ENCODE measurements around the gene GLRB. TPM values are rescaled to one million over a fixed set of nuclear protein-coding genes. Genes with fewer than 3 reads are reported as not detected.

Gene GLRB
- total RNA-seq, 1 experiment from 2014 or later: 0.70 TPM

DNA sequence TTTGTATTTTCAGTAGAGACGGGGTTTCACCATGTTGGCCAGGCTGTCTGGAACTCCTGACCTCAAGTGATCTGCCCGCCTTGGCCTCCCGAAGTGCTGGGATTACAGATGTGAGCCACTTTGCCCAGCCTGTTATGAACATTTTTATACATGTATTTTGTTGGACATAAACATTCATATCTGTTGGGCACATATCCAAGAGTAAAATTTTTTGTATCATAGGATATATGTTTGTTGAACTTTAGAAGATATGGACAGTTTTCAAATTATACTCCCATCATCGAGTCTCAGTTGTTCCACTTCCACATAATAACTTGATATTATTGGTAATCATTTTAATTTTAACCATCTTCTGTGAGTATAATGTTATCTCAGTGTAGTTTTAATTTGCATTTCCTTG lies 23.6 kb downstream of the GLRB start:
- H2BK12ac ChIP-seq (ENCODE audit: insufficient read length, low read depth, low read length): no peak overlapping the region
- H2AFZ ChIP-seq (ENCODE audit: low read length): no peak overlapping the region
- H3K27ac ChIP-seq (ENCODE audit: insufficient read length, low read depth, low read length): no peak overlapping the region
- H2BK120ac ChIP-seq (ENCODE audit: low read depth, low read length, poor library complexity, severe bottlenecking): no peak overlapping the region
- H4K5ac ChIP-seq (ENCODE audit: insufficient read length, low read depth, low read length): no peak overlapping the region
- DNase-seq: no peak
- no peak overlapping the region for H3K4me3 Mint-ChIP-seq
- no peaks in the 10 kb centered on the region for H3K4me1 ChIP-seq (ENCODE audit: insufficient read depth, low read length)
- H2BK15ac ChIP-seq (ENCODE audit: low read depth, low read length): no peak overlapping the region
- no peak overlapping the region for H2BK20ac ChIP-seq (ENCODE audit: low read depth, low read length, poor library complexity, severe bottlenecking)
- H3K79me1 ChIP-seq (ENCODE audit: insufficient read depth, low read depth, low read length, poor library complexity, severe bottlenecking): no peaks in the 10 kb centered on the region
- WGBS (ENCODE audit: extremely low coverage, insufficient read length, low lambda C conversion rate): no CpG with 5 or more reads among the region's 4 CpGs
- no peaks in the 10 kb centered on the region for H3K9me3 ChIP-seq (ENCODE audit: control insufficient read depth, low read depth, low read length)
- no peaks in the 10 kb centered on the region; the same call in 1 of the 2 replicates for H3K27me3 Mint-ChIP-seq (ENCODE audit: low read depth)
- H3K18ac ChIP-seq (ENCODE audit: insufficient read length, low read depth, low read length): no peak overlapping the region
- H2BK5ac ChIP-seq (ENCODE audit: insufficient read length, low read length): no peak overlapping the region
- H4K91ac ChIP-seq (ENCODE audit: insufficient read length, low read depth, low read length): no peak overlapping the region
- TF ChIP-seq, protein P1, sequence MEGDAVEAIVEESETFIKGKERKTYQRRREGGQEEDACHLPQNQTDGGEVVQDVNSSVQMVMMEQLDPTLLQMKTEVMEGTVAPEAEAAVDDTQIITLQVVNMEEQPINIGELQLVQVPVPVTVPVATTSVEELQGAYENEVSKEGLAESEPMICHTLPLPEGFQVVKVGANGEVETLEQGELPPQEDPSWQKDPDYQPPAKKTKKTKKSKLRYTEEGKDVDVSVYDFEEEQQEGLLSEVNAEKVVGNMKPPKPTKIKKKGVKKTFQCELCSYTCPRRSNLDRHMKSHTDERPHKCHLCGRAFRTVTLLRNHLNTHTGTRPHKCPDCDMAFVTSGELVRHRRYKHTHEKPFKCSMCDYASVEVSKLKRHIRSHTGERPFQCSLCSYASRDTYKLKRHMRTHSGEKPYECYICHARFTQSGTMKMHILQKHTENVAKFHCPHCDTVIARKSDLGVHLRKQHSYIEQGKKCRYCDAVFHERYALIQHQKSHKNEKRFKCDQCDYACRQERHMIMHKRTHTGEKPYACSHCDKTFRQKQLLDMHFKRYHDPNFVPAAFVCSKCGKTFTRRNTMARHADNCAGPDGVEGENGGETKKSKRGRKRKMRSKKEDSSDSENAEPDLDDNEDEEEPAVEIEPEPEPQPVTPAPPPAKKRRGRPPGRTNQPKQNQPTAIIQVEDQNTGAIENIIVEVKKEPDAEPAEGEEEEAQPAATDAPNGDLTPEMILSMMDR (conservative IDR thresholded peaks at IDR 0.05): no peak
- H3K23me2 ChIP-seq (ENCODE audit: insufficient read length, low read depth, low read length, poor library complexity, severe bottlenecking): no peaks in the 10 kb centered on the region
- H3K27me3 ChIP-seq (ENCODE audit: insufficient read depth, low read length): no peaks in the 10 kb centered on the region
- no peak overlapping the region for H3K4ac ChIP-seq (ENCODE audit: low read depth, low read length)
- no peak overlapping the region for H3T11ph ChIP-seq (ENCODE audit: low read length)
- H4K8ac ChIP-seq (replicated peaks; ENCODE audit: insufficient read length, low read depth, low read length): no peak overlapping the region
- no peak overlapping the region for H2AK5ac ChIP-seq (ENCODE audit: insufficient read length, low read length)
- no peaks in the 10 kb centered on the region for H3K36me3 Mint-ChIP-seq (ENCODE audit: insufficient read depth in 1 of 3, low read depth in 3 of 3)
- H3K9me3 Mint-ChIP-seq: no peaks in the 10 kb centered on the region
- H3K23ac ChIP-seq (ENCODE audit: insufficient read length, low read depth, low read length): no peak overlapping the region
- no peak overlapping the region for H3K4me2 ChIP-seq (ENCODE audit: insufficient read depth, insufficient read length, low read length)
- no peak overlapping the region for H3K56ac ChIP-seq (ENCODE audit: insufficient read length, low read depth, low read length)
- no peak overlapping the region for H3K27ac Mint-ChIP-seq
- H3K79me2 ChIP-seq (ENCODE audit: insufficient read depth, low read length): no peaks in the 10 kb centered on the region
- no peaks in the 10 kb centered on the region for H3K4me1 Mint-ChIP-seq
- H4K20me1 ChIP-seq (ENCODE audit: control insufficient read depth, insufficient read depth, insufficient read length): no peaks in the 10 kb centered on the region
- no peak overlapping the region for H3K9ac ChIP-seq (ENCODE audit: extremely low read depth, insufficient read length, low read length)
- H3K14ac ChIP-seq (ENCODE audit: insufficient read depth, low read length): no peak overlapping the region

All from H9 (cell line).